ENCODE measurements around the gene IL17RC.

- no peak for TF ChIP-seq CTCF (IDR thresholded peaks at IDR 0.05; ENCODE audit: low read length)
- TF ChIP-seq EZH2phosphoT487 (IDR thresholded peaks at IDR 0.05; ENCODE audit: low read length) = no peak
- no peak for TF ChIP-seq EZH2 (optimal IDR thresholded peaks at IDR 0.05; ENCODE audit: low read depth, low read length)
Measured at GRCh38 chr3:9978710-9979305, 61.9 kb downstream of the IL17RC start.
